Chondrocyte (in vitro differentiated cells): ENCODE results near the gene ACCSL. TPM values are rescaled to one million over a fixed set of nuclear protein-coding genes. Genes with fewer than 3 reads are reported as not detected.

ENCODE experiments used
- DNase-seq: peaks from one replicate; pipeline ENCODE4 v3.0.0; 2021; ENCODE audit warnings: mixed read lengths, low spot score
- H3K27ac Mint-ChIP-seq: one replicate; pipeline ENCODE4 v1.8.0; 2021; ENCODE audit warnings: mild to moderate bottlenecking, moderate library complexity, mixed read lengths; ENCODE audit not compliant: unreplicated experiment
- H3K27me3 Mint-ChIP-seq: 2 replicates; pipeline ENCODE4 v1.8.0; 2021; ENCODE audit warnings: low read depth, mixed read lengths
- H3K36me3 Mint-ChIP-seq: 2 replicates; pipeline ENCODE4 v1.8.0; 2021; ENCODE audit warnings: low read depth, mixed read lengths
- H3K4me1 Mint-ChIP-seq: 2 replicates; pipeline ENCODE4 v1.8.0; 2021; ENCODE audit warnings: low read depth, mild to moderate bottlenecking, mixed read lengths
- H3K4me3 Mint-ChIP-seq: one replicate; pipeline ENCODE4 v1.8.0; 2021; ENCODE audit warnings: mild to moderate bottlenecking, moderate library complexity, mixed read lengths; ENCODE audit not compliant: unreplicated experiment
- H3K9me3 Mint-ChIP-seq: 2 replicates; pipeline ENCODE4 v1.8.0; 2021; ENCODE audit warnings: low read depth, mixed read lengths
- CTCF ChIP-seq: fragments of 200-600 bp; sonication (generic); IDR thresholded peaks from 2 replicates; pipeline ENCODE4 v1.5.0; 2021; ENCODE audit warnings: antibody characterized with exemption, mild to moderate bottlenecking, moderate library complexity
- total RNA-seq: library from RNA; stranded (reverse); gene quantifications from 3 replicates; pipeline ENCODE4 v1.2.1, GENCODE V29; 2021

ACCSL gene
- total RNA-seq, 1 donor from 2014 or later: not detected

- H3K27me3 Mint-ChIP-seq: peaks cover 7% of the 10 kb centered on the region
- TF ChIP-seq CTCF: no peak
- H3K36me3 Mint-ChIP-seq: no peaks in the 10 kb centered on the region
- no peak overlapping the region for H3K4me3 Mint-ChIP-seq
- DNase-seq: no peak
- H3K27ac Mint-ChIP-seq: no peak overlapping the region
- no peaks in the 10 kb centered on the region for H3K4me1 Mint-ChIP-seq
- H3K9me3 Mint-ChIP-seq: no peaks in the 10 kb centered on the region
Measured at GRCh38 chr11:44051171-44051570, 3.4 kb downstream of the ACCSL start.

GRCh38 chr11:44057340-44057739 lies 9.6 kb downstream of the ACCSL start:
- Mint-ChIP-seq H3K36me3 (no peaks in the 10 kb centered on the region), H3K27me3 (peaks cover 10% of the 10 kb centered on the region), H3K4me3 (no peak overlapping the region), H3K27ac (no peak overlapping the region), H3K9me3 (no peaks in the 10 kb centered on the region), H3K4me1 (no peaks in the 10 kb centered on the region)
- no peak for TF ChIP-seq CTCF
- no peak for DNase-seq

- DNase-seq: no peak
- H3K9me3 Mint-ChIP-seq: no peaks in the 10 kb centered on the region
- H3K4me3 Mint-ChIP-seq: no peak overlapping the region
- no peaks in the 10 kb centered on the region for H3K4me1 Mint-ChIP-seq
- no peaks in the 10 kb centered on the region for H3K36me3 Mint-ChIP-seq
- no peak overlapping the region for H3K27ac Mint-ChIP-seq
- no peak for TF ChIP-seq CTCF
- peaks cover 14% of the 10 kb centered on the region for H3K27me3 Mint-ChIP-seq
Measured at GRCh38 chr11:44058275-44058674, 10.5 kb downstream of the ACCSL start.

GRCh38 chr11:44065161-44065661 lies 17.4 kb downstream of the ACCSL start:
- peak overlapping the region; percentile 77 for H3K4me3 Mint-ChIP-seq
- peaks cover 13% of the 10 kb centered on the region for H3K27me3 Mint-ChIP-seq
- peaks cover 19% of the 10 kb centered on the region for H3K4me1 Mint-ChIP-seq
- H3K27ac Mint-ChIP-seq: peak overlapping the region; percentile 2
- no peak for TF ChIP-seq CTCF
- no peaks in the 10 kb centered on the region for H3K9me3 Mint-ChIP-seq
- peaks cover 2% of the 10 kb centered on the region for H3K36me3 Mint-ChIP-seq
- DNase-seq: no peak

GRCh38 chr11:44065841-44066731 lies 18.3 kb downstream of the ACCSL start, which contains the start of gene ACCS:
ACCS (plus strand) TSS chr11:44066270; CDS start chr11:44067628, 1,358 bp downstream.
- Mint-ChIP-seq H3K36me3 (peaks cover 4% of the 10 kb centered on the region), H3K27me3 (peaks cover 13% of the 10 kb centered on the region), H3K27ac (peak within 1 kb of the TSS; percentile 94), H3K4me1 (peaks cover 19% of the 10 kb centered on the region), H3K9me3 (no peaks in the 10 kb centered on the region), H3K4me3 (peak within 1 kb of the TSS; percentile 77)
- DNase-seq: no peak
- peak; percentile 91 for TF ChIP-seq CTCF
